ENCODE measurements around the gene PCED1B.

GRCh38 chr12:47273191-47273626, 193.8 kb downstream of the PCED1B start:
- TF ChIP-seq CTCF (IDR thresholded peaks at IDR 0.05) (no peak), POLR2A (IDR thresholded peaks at IDR 0.05) (no peak)

Data from testis (tissue), 2 donors.